IPS-20b (cell line): ENCODE data around the gene DGUOK.
"Not testable (repeated sequence)": the region's sequence is repeated elsewhere in the genome, so short reads cannot be mapped to it uniquely, and the experiment has no call there.

Experiments used
- H3K27ac ChIP-seq: one replicate; pipeline ENCODE4 v1.5.1; 2013; ENCODE audit warnings: low read length
- H3K27me3 ChIP-seq: 2 replicates; pipeline ENCODE4 v1.6.1; 2013; ENCODE audit warnings: mild to moderate bottlenecking, low read length, inconsistent platforms; ENCODE audit not compliant: insufficient read depth
- H3K36me3 ChIP-seq: 2 replicates; pipeline ENCODE4 v1.6.1; 2013; ENCODE audit warnings: low read depth, mild to moderate bottlenecking, inconsistent platforms, low read length, moderate library complexity; ENCODE audit not compliant: insufficient read depth
- H3K4me1 ChIP-seq: 2 replicates; pipeline ENCODE4 v1.6.1; 2013; ENCODE audit warnings: mild to moderate bottlenecking, control low read depth, inconsistent platforms, low read length, moderate library complexity; ENCODE audit not compliant: insufficient read depth
- H3K4me3 ChIP-seq: 2 replicates; pipeline ENCODE4 v1.5.1; 2013; ENCODE audit warnings: mild to moderate bottlenecking, low read length, inconsistent platforms
- H3K9ac ChIP-seq: 2 replicates; pipeline ENCODE4 v1.6.1; 2013; ENCODE audit warnings: low read depth, mild to moderate bottlenecking, inconsistent platforms, low read length, moderate library complexity
- H3K9me3 ChIP-seq: 2 replicates; pipeline ENCODE4 v1.6.1; 2013; ENCODE audit warnings: mild to moderate bottlenecking, low read depth, low read length, inconsistent platforms; ENCODE audit not compliant: insufficient read depth

DGUOK gene

GRCh38 chr2:73940066-73940465 lies 13.4 kb downstream of the DGUOK start:
- H3K27me3 ChIP-seq, H3K9me3 ChIP-seq, H3K4me3 ChIP-seq, H3K4me1 ChIP-seq, H3K9ac ChIP-seq, H3K27ac ChIP-seq: not testable (repeated sequence)
- peaks cover 66% of the 10 kb centered on the region for H3K36me3 ChIP-seq

- no peak overlapping the region for H3K9ac ChIP-seq
- H3K9me3 ChIP-seq, result no peaks in the 10 kb centered on the region
- H3K27ac ChIP-seq, result no peak overlapping the region
- peaks cover 72% of the 10 kb centered on the region for H3K36me3 ChIP-seq
- H3K27me3 ChIP-seq, result no peaks in the 10 kb centered on the region
- no peak overlapping the region for H3K4me3 ChIP-seq
- no peaks in the 10 kb centered on the region for H3K4me1 ChIP-seq
Measured at GRCh38 chr2:73942664-73943063, 16.0 kb downstream of the DGUOK start.

GRCh38 chr2:73944714-73945113 lies 18.0 kb downstream of the DGUOK start:
- no peak overlapping the region for H3K27ac ChIP-seq
- no peaks in the 10 kb centered on the region for H3K4me1 ChIP-seq
- H3K36me3 ChIP-seq, result peaks cover 77% of the 10 kb centered on the region
- no peak overlapping the region for H3K9ac ChIP-seq
- no peaks in the 10 kb centered on the region for H3K9me3 ChIP-seq
- H3K27me3 ChIP-seq, result no peaks in the 10 kb centered on the region
- no peak overlapping the region for H3K4me3 ChIP-seq

- H3K36me3 ChIP-seq, result peaks cover 80% of the 10 kb centered on the region
- no peaks in the 10 kb centered on the region for H3K27me3 ChIP-seq
- no peak overlapping the region for H3K4me3 ChIP-seq
- H3K9ac ChIP-seq, result no peak overlapping the region
- no peaks in the 10 kb centered on the region for H3K9me3 ChIP-seq
- H3K27ac ChIP-seq, result no peak overlapping the region
- no peaks in the 10 kb centered on the region for H3K4me1 ChIP-seq
Measured at GRCh38 chr2:73946215-73946614, 19.5 kb downstream of the DGUOK start.

- H3K9ac ChIP-seq, result no peak overlapping the region
- no peaks in the 10 kb centered on the region for H3K4me1 ChIP-seq
- H3K9me3 ChIP-seq, result no peaks in the 10 kb centered on the region
- peaks cover 80% of the 10 kb centered on the region for H3K36me3 ChIP-seq
- H3K27me3 ChIP-seq, result no peaks in the 10 kb centered on the region
- H3K27ac ChIP-seq, result no peak overlapping the region
- H3K4me3 ChIP-seq, result no peak overlapping the region
Measured at GRCh38 chr2:73946666-73947065, 20.0 kb downstream of the DGUOK start.

GRCh38 chr2:73947412-73948018 lies 20.8 kb downstream of the DGUOK start:
- Histone ChIP-seq H3K9me3 (no peaks in the 10 kb centered on the region), H3K36me3 (peaks cover 86% of the 10 kb centered on the region), H3K9ac (no peak overlapping the region), H3K4me1 (no peaks in the 10 kb centered on the region), H3K27ac (no peak overlapping the region), H3K4me3 (no peak overlapping the region), H3K27me3 (no peaks in the 10 kb centered on the region)

GRCh38 chr2:73949802-73950201 lies 23.1 kb downstream of the DGUOK start:
- no peaks in the 10 kb centered on the region for H3K4me1 ChIP-seq
- H3K4me3 ChIP-seq, result no peak overlapping the region
- peaks cover 88% of the 10 kb centered on the region for H3K36me3 ChIP-seq
- H3K9me3 ChIP-seq, result no peaks in the 10 kb centered on the region
- no peaks in the 10 kb centered on the region for H3K27me3 ChIP-seq
- no peak overlapping the region for H3K27ac ChIP-seq
- H3K9ac ChIP-seq, result no peak overlapping the region

GRCh38 chr2:73952499-73953446 lies 26.1 kb downstream of the DGUOK start:
- Histone ChIP-seq H3K4me3 (no peak overlapping the region), H3K9me3 (no peaks in the 10 kb centered on the region), H3K36me3 (peaks cover 91% of the 10 kb centered on the region), H3K9ac (no peak overlapping the region), H3K27me3 (no peaks in the 10 kb centered on the region), H3K27ac (no peak overlapping the region), H3K4me1 (no peaks in the 10 kb centered on the region)

GRCh38 chr2:73956218-73956865 lies 29.7 kb downstream of the DGUOK start:
- Histone ChIP-seq H3K9me3 (no peaks in the 10 kb centered on the region), H3K9ac (no peak overlapping the region), H3K4me1 (no peaks in the 10 kb centered on the region), H3K36me3 (peaks cover 79% of the 10 kb centered on the region), H3K27me3 (no peaks in the 10 kb centered on the region), H3K27ac (no peak overlapping the region), H3K4me3 (no peak overlapping the region)

- Histone ChIP-seq H3K27me3 (no peaks in the 10 kb centered on the region), H3K4me1 (no peaks in the 10 kb centered on the region), H3K9ac (no peak overlapping the region), H3K9me3 (no peaks in the 10 kb centered on the region), H3K4me3 (no peak overlapping the region), H3K36me3 (peaks cover 36% of the 10 kb centered on the region), H3K27ac (no peak overlapping the region)
Measured at GRCh38 chr2:73961274-73961673, 34.6 kb downstream of the DGUOK start.

GRCh38 chr2:73961823-73962615 lies 35.3 kb downstream of the DGUOK start:
- H3K9ac ChIP-seq, result no peak overlapping the region
- H3K9me3 ChIP-seq, result no peaks in the 10 kb centered on the region
- H3K27ac ChIP-seq, result no peak overlapping the region
- no peak overlapping the region for H3K4me3 ChIP-seq
- peaks cover 28% of the 10 kb centered on the region for H3K36me3 ChIP-seq
- H3K27me3 ChIP-seq, result no peaks in the 10 kb centered on the region
- no peaks in the 10 kb centered on the region for H3K4me1 ChIP-seq
